HepG2 (cell line): ENCODE results near the gene NR5A2. TPM values are rescaled to one million over a fixed set of nuclear protein-coding genes. Genes with fewer than 3 reads are reported as not detected.

ENCODE experiments used
- ATAC-seq: fragments of 200-7000 bp; cut with Tn5 transposase; 3 replicates; pipeline ENCODE4 v1.9.1; 2020; ENCODE audit warnings: mild to moderate bottlenecking, moderate library complexity
- BruUV-seq: library from RNA; stranded (reverse); fragments of 400-500 nt; replicated peaks from 2 replicates; lab custom pipeline; 2021; lab: Mats Ljungman, UMichigan
- CTCF ChIA-PET: fragments of 300-600 bp; formaldehyde crosslinking; extraction: SDS; loops from one replicate; lab custom pipeline; 2021; ENCODE audit warnings: low total read pairs, inconsistent platforms, low intra/inter-chr PET ratio; lab: Yijun Ruan, JAX
- POLR2A ChIA-PET: fragments of 350-600 bp; sonication (Branson Sonifier 250); formaldehyde crosslinking; loops from one replicate; lab custom pipeline; 2020; ENCODE audit warnings: antibody characterized with exemption, inconsistent platforms; lab: Yijun Ruan, JAX
- DNase-seq: peaks from one replicate; pipeline ENCODE4 v3.0.0-alpha.2; 2015; ENCODE audit warnings: low spot score
- FAIRE-seq: peaks from 3 replicates; lab custom pipeline; 2011; peaks lifted over from hg19 to GRCh38; lab: Jason Lieb, UNC
- H2AFZ ChIP-seq: one replicate; pipeline ENCODE4 v1.6.1; 2011; ENCODE audit warnings: low read length, inconsistent platforms
- H3K27ac ChIP-seq: fragments of 300-600 bp; 3 replicates; pipeline ENCODE4 v1.8.0; 2011; ENCODE audit warnings: mixed run types, mild to moderate bottlenecking, mixed read lengths, low read length, inconsistent platforms; ENCODE audit not compliant: insufficient read depth; ENCODE audit errors: extremely low read length
- H3K27me3 ChIP-seq, 2 experiments: fragments of 200-600 bp in 1 of 2; 2 replicates in 1 of 2; 3 replicates in 1 of 2; pipeline versions ENCODE4 v1.6.0 to v1.8.0; 2011; ENCODE audit warnings: low read length in 2 of 2, mild to moderate bottlenecking in 2 of 2, moderate library complexity in 2 of 2, inconsistent platforms in 1 of 2; ENCODE audit not compliant: insufficient read depth in 2 of 2, control insufficient read depth in 1 of 2
- H3K36me3 ChIP-seq, 2 experiments: fragments of 200-600 bp in 1 of 2; replicated peaks in 1 of 2; 2 replicates in 1 of 2; 3 replicates in 1 of 2; pipeline versions ENCODE4 v1.5.1 to v1.8.0; 2011; ENCODE audit warnings: low read length in 2 of 2, inconsistent platforms in 1 of 2; ENCODE audit not compliant: insufficient read depth in 2 of 2, control insufficient read depth in 1 of 2
- H3K4me1 ChIP-seq: 2 replicates; pipeline ENCODE4 v1.5.1; 2012; ENCODE audit warnings: low read length, inconsistent platforms; ENCODE audit not compliant: insufficient read depth
- H3K4me2 ChIP-seq: 2 replicates; pipeline ENCODE4 v1.6.0; 2011; ENCODE audit warnings: low read depth, low read length, inconsistent platforms
- H3K4me3 ChIP-seq, 3 experiments: fragments of 200-600 bp in 1 of 3; sonication (generic), shearing (Covaris generic) in 1 of 3; replicated peaks in 1 of 3; 2 replicates each; pipeline ENCODE4 v1.5.1; 2011 to 2016; ENCODE audit warnings: low read length in 3 of 3, inconsistent platforms in 2 of 3, low read depth in 2 of 3, mild to moderate bottlenecking in 2 of 3, control low read depth in 1 of 3, mixed read lengths in 1 of 3; ENCODE audit not compliant: insufficient read depth in 1 of 3
- H3K79me2 ChIP-seq: one replicate; pipeline ENCODE4 v1.6.1; 2011; ENCODE audit warnings: low read length, inconsistent platforms; ENCODE audit not compliant: insufficient read depth
- H3K9ac ChIP-seq: 2 replicates; pipeline ENCODE4 v1.6.0; 2011; ENCODE audit warnings: mild to moderate bottlenecking, low read depth, low read length, inconsistent platforms; ENCODE audit not compliant: insufficient read depth
- H3K9me3 ChIP-seq: 2 replicates; pipeline ENCODE4 v1.5.1; 2012; ENCODE audit warnings: mild to moderate bottlenecking, low read length
- H4K20me1 ChIP-seq: 2 replicates; pipeline ENCODE4 v1.6.0; 2011; ENCODE audit warnings: inconsistent platforms, mild to moderate bottlenecking, low read length, moderate library complexity; ENCODE audit not compliant: insufficient read depth
- ATAD3A ChIP-seq: sonication (generic); formaldehyde crosslinking; IDR thresholded peaks from 2 replicates; pipeline ENCODE4 v1.4.0; 2020; ENCODE audit warnings: missing genetic modification reagents
- CERS6 ChIP-seq: sonication (generic); formaldehyde crosslinking; IDR thresholded peaks from 2 replicates; pipeline ENCODE4 v1.5.0; 2020; ENCODE audit warnings: missing genetic modification reagents
- FOXC1 ChIP-seq: sonication (generic); formaldehyde crosslinking; IDR thresholded peaks from 2 replicates; pipeline ENCODE4 v1.8.0; 2022; ENCODE audit warnings: mild to moderate bottlenecking, missing genetic modification reagents, borderline replicate concordance
- PBX3 ChIP-seq: sonication (generic); formaldehyde crosslinking; IDR thresholded peaks from 2 replicates; pipeline ENCODE4 v1.8.1; 2023; ENCODE audit warnings: missing genetic modification reagents, inconsistent platforms, borderline replicate concordance
- RBFOX2 ChIP-seq: fragments of 200-400 bp; formaldehyde crosslinking; IDR thresholded peaks from 2 replicates; pipeline ENCODE4 v1.6.1; 2017; ENCODE audit warnings: low read depth, mild to moderate bottlenecking, low read length
- RFX1 ChIP-seq: fragments of 450-650 bp; IDR thresholded peaks from 2 replicates; pipeline ENCODE4 v1.6.1; 2017
- ZBTB14 ChIP-seq: sonication (generic); formaldehyde crosslinking; IDR thresholded peaks from 2 replicates; pipeline ENCODE4 v1.4.0; 2020; ENCODE audit warnings: missing genetic modification reagents
- ZBTB26 ChIP-seq: IDR thresholded peaks from 2 replicates; pipeline ENCODE4 v1.6.1; 2016; ENCODE audit warnings: missing compliant biosample characterization, missing genetic modification reagents, borderline replicate concordance
- ZBTB4 ChIP-seq: sonication (generic); formaldehyde crosslinking; IDR thresholded peaks from 2 replicates; pipeline ENCODE4 v1.4.0; 2020; ENCODE audit warnings: missing genetic modification reagents, mild to moderate bottlenecking, borderline replicate concordance
- ZFP90 ChIP-seq: sonication (generic); formaldehyde crosslinking; IDR thresholded peaks from 2 replicates; pipeline ENCODE4 v1.8.0; 2022; ENCODE audit warnings: missing genetic modification reagents, mild to moderate bottlenecking, inconsistent platforms, borderline replicate concordance
- ZNF3 ChIP-seq: IDR thresholded peaks from 2 replicates; pipeline ENCODE4 v1.7.0; 2017; ENCODE audit warnings: inconsistent platforms
- ZNF570 ChIP-seq: sonication (generic); formaldehyde crosslinking; IDR thresholded peaks from 2 replicates; pipeline ENCODE4 v1.4.0; 2020; ENCODE audit warnings: mild to moderate bottlenecking, missing genetic modification reagents, borderline replicate concordance
- ZNF704 ChIP-seq: sonication (generic); formaldehyde crosslinking; IDR thresholded peaks from 2 replicates; pipeline ENCODE4 v1.8.1; 2023; ENCODE audit warnings: mild to moderate bottlenecking, inconsistent platforms, moderate library complexity, missing genetic modification reagents, borderline replicate concordance
- ZNF75D ChIP-seq: sonication (generic); formaldehyde crosslinking; IDR thresholded peaks from 2 replicates; pipeline ENCODE4 v1.8.1; 2023; ENCODE audit warnings: missing genetic modification reagents, mild to moderate bottlenecking, borderline replicate concordance
- ZNF788 ChIP-seq: sonication (generic); formaldehyde crosslinking; IDR thresholded peaks from 2 replicates; pipeline ENCODE4 v1.5.0; 2020; ENCODE audit warnings: mild to moderate bottlenecking, missing genetic modification reagents, borderline replicate concordance
- WGBS: methylation state at CpG from one replicate; pipeline ENCODE4 v1.1.6; 2017; ENCODE audit warnings: low lambda C conversion rate; 5-methylcytosine and 5-hydroxymethylcytosine counted together
- in situ Hi-C: cut with HindIII; loops from 2 replicates; pipeline ENCODE4 v1.10.0; 2017; ENCODE audit warnings: low pct_unique_long_range_greater_than_20kb; ENCODE audit not compliant: extremely low pct_ligation_motif_present
- intact Hi-C: fragments of 100-400 bp; cut with micrococcal nuclease; formaldehyde crosslinking; loops from one replicate; pipeline ENCODE4 v1.10.0; 2022; ENCODE audit not compliant: unreplicated experiment
- polyA plus RNA-seq, 8 experiments: library from polyadenylated mRNA; depleted of rRNA in 3 of 8; stranded (reverse) in 7 of 8; unstranded in 1 of 8; fragments of >200 nt; fragmentation: Illumina TruSeq in 4 of 8; extraction: Trizol in 4 of 8; gene quantifications; 2 replicates each; pipeline versions ENCODE4 v1.2.1 to v1.2.3, GENCODE V29; 2011 to 2016; ENCODE audit warnings: low read depth in 4 of 8, missing spikeins in 1 of 8, mixed read lengths in 1 of 8; ENCODE audit not compliant: insufficient read depth in 1 of 8
- total RNA-seq, 5 experiments: library from RNA; depleted of rRNA; stranded (reverse); fragments of >200 nt; fragmentation: Illumina TruSeq; extraction: Trizol; gene quantifications; 2 replicates each; pipeline ENCODE4 v1.2.3, GENCODE V29; 2016; ENCODE audit warnings: low read depth in 1 of 5

Gene NR5A2
- total and polyA plus RNA-seq, 2 of the 13 experiments (the other 11 are each of a cell fraction or from before 2014, with no cell fraction given), result 0.24 to 2.8 TPM

- ATAC-seq (no peak), FAIRE-seq (no peak)
- H3K27me3 ChIP-seq, result no peaks in the 10 kb centered on the region
- no peak overlapping the region for H3K9ac ChIP-seq
- no peak overlapping the region for H2AFZ ChIP-seq
- no peaks in the 10 kb centered on the region for H4K20me1 ChIP-seq
- intact Hi-C loops, result no loop called here
- TF ChIP-seq ZNF75D (CRISPR knock-in tag) (no peak), ZBTB26 (CRISPR knock-in tag) (no peak), ATAD3A (CRISPR knock-in tag) (no peak), FOXC1 (no peak), ZBTB4 (CRISPR knock-in tag) (no peak), ZNF3 (CRISPR knock-in tag) (no peak), ZNF570 (CRISPR knock-in tag) (no peak), CERS6 (CRISPR knock-in tag) (no peak), RFX1 (no peak), ZFP90 (CRISPR knock-in tag) (no peak), RBFOX2 (no peak), PBX3 (CRISPR knock-in tag) (no peak), ZNF704 (CRISPR knock-in tag) (no peak), ZBTB14 (CRISPR knock-in tag) (no peak), ZNF788 (CRISPR knock-in tag) (no peak)
- TF ChIP-seq, all 625 proteins: peak for 0
- no peak overlapping the region for H3K4me3 ChIP-seq
- no peak for DNase-seq
- 70% methylated on average over 11 of the region's 13 CpGs for WGBS
- no peaks in the 10 kb centered on the region for H3K79me2 ChIP-seq
- no peaks in the 10 kb centered on the region for H3K36me3 ChIP-seq
- POLR2A ChIA-PET, result no interaction called here
- H3K4me1 ChIP-seq, result no peaks in the 10 kb centered on the region
- no peaks in the 10 kb centered on the region for H3K9me3 ChIP-seq
- no peak overlapping the region for H3K27ac ChIP-seq
- no TSS peak for BruUV-seq
- H3K4me2 ChIP-seq, result no peak overlapping the region
- in situ Hi-C loops, result no loop called here
- CTCF ChIA-PET, result no interaction called here
Observed at GRCh38 chr1:200147094-200147493, 119.6 kb downstream of the NR5A2 start.
